Kidney capillary endothelial cell (primary cell): Measurements from ENCODE around the gene RPRD2.
"Not testable (repeated sequence)": the region's sequence is repeated elsewhere in the genome, so short reads cannot be mapped to it uniquely, and the experiment has no call there.

ENCODE experiments used
- DNase-seq: peaks from one replicate; pipeline ENCODE4 v3.0.0-alpha.2; 2018; ENCODE audit warnings: low spot score

Gene RPRD2

GRCh38 chr1:150363426-150364230, at the start of gene RPRD2:
Gene RPRD2 (plus strand): TSS chr1:150364147. CDS start chr1:150364715, 568 bp downstream.
- peak; percentile 99 for DNase-seq

- not testable (repeated sequence) for DNase-seq
Observed at GRCh38 chr1:150314691-150315090, 49.3 kb upstream of the RPRD2 start.

- peak; percentile 7 for DNase-seq
Observed at GRCh38 chr1:150320667-150320978, 43.3 kb upstream of the RPRD2 start.

DNA sequence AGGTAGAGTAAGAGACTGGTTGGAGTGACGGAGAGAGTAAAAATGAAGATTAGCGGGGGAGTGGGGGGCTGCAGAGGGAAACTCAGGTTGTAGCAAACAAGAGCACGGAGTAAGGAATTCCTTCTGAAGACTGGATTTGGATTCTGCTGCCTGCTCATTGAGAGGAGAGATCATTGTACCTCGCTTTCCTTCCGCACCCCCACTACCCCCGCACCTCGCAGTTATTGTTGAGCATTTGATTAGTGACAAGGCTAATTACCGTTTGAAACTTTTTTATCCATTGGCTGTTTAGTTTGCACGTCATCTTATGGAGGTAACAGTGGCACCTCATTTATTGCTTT, 42.2 kb upstream of the RPRD2 start:
- DNase-seq, result peak; percentile 1

DNA sequence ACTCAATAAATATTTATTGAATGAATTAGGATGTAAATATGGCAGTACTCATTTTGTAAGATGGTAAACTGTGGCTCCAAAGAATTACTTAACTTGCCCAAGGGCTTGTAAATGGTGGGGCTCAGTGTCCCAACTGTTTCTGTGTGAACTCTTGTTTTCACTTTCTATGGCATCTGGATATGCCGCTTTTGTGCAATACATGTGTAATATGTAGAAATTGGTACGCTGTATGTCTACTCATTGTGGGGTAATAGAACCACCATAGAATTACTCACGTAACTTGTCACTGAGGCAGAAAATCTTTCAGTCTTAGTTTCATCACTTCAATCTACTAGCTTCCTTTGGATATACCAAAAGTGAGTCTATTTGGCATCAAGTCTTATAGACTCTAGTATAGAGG, 41.6 kb upstream of the RPRD2 start:
- no peak for DNase-seq

DNA sequence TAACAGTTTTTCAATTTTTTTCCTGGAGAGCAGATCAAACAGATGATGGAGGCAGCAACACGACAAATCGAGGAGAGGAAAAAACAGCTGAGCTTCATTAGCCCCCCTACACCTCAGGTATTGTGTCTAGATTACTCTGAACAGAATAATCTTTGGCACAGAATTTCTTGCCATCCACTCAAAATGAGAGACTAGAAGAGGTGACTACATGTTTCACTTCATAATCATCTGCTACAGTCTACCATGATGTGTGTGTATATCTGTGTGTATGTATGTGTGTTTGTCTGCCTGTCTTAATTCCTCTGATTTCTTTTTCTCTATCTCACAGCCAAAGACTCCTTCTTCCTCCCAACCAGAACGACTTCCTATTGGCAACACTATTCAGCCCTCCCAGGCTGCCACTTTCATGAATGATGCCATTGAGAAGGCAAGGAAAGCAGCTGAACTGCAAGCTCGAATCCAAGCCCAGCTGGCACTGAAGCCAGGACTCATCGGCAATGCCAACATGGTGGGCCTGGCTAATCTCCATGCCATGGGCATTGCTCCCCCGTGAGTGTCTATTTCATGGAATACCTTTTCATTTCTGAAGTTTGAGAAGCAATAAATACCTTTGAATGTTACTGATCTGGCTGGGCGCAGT, 31.2 kb upstream of the RPRD2 start:
- no peak for DNase-seq

DNA sequence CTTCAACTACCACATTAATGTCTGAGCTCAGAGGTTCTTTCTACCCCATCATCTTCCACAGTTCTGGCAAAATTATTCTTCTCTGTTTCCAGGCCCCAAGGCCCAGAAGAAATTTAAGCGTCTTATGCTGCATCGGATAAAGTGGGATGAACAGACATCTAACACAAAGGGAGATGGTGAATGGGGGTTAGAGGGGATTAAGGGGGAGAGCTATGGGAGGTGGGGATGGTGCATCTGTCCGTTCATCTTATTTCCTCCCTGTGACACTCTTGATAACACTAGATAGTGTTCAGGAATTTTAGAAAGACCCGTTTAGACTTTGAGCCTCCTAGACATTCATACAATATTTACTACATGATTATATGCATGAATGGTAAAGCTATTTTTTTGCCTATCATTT, 17.6 kb upstream of the RPRD2 start:
- DNase-seq, result no peak

DNA sequence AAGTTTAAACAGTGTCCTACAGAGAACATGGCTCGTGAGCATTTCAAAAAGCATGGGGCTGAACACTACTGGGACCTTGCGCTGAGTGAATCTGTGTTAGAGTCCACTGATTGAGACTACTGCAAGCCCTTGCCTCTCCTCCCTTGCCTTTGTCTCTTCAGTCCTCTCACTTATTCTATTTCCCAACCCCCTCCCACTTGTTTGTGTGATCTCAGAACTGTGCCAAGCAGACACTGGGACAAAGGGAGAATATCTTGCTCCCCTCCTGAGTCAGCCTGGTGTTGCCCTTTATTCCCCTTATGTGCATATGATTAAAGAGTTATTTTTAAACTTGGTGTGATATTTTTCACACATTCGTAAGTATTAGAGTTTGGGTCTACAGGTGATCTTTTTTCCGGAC, 11.1 kb upstream of the RPRD2 start:
- DNase-seq, result no peak

GRCh38 chr1:150362721-150363425, 1.1 kb upstream of the RPRD2 start:
- peak; percentile 3 for DNase-seq

DNA sequence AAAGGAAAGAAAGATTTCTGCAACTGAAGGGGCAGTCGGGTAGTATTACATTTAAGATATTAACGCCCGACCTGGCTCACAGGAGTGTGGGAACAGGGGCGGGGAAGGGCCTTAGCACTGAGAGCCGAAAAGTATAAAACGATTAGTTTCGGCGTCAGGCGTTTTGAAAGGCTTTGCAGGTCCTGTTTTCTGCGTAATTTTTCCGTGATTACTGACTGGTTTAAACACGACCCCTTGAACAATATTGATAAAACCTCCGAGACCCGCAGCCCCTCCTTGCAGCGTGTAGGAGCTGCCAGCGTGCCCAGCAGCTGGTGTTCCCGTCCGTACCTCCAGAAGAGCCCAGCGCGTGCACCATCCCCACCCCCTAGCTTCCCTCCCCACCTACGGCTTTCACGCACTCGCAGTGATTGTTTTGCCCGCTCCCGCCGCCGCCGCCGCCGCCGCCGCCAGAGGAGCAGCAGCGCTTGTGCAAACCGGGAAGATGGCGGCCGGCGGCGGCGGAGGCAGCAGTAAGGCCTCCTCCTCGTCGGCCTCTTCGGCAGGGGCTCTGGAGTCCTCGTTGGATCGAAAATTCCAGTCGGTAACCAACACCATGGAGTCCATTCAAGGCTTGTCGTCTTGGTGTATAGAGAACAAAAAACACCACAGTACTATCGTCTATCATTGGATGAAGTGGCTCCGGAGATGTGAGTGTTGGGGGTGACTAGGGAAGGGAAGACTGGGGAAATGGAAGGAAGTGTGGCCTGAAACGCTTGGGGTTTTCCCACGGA, 470 bp downstream of the RPRD2 start:
- peak; percentile 58 for DNase-seq

DNA sequence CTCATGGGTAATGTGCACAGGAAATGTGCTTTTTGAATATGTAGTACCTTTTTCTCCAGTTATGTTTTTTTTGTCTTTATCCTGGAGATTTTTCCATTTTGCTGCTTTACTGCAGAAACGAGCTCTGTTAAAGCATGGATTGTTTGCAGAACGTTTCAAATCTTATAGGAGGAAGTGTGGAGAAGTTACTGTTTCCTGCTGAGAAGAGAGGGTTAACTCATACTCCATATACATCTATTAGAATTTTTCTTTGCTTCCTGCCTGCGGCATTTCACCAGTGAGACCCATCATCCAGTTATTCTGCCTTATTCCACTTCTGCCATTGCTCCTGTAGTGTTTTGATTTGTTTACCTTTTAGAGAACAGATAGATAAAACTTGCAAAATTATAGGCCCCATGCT, 2.0 kb downstream of the RPRD2 start:
- peak; percentile 26 for DNase-seq

- DNase-seq, result peak; percentile 16
Observed at GRCh38 chr1:150366416-150367296, 2.7 kb downstream of the RPRD2 start.

DNA sequence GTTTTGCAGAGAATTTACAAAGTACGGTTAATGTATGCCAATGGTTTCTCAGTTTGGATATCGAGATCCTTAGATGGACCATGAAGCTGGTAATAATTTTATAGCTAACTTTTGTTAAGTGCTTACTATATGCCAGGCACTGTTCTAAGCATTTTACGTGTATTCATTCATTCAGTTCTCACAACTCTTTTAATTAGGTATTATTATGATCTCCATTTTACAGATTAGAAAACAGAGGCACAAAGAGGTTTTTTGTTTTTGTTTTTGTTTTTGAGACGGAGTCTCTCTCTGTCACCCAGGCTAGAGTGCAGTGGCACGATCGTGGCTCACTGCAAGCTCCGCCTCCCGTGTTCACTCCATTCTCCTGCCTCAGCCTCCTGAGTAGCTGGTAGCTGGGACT, 7.2 kb downstream of the RPRD2 start:
- no peak for DNase-seq

DNA sequence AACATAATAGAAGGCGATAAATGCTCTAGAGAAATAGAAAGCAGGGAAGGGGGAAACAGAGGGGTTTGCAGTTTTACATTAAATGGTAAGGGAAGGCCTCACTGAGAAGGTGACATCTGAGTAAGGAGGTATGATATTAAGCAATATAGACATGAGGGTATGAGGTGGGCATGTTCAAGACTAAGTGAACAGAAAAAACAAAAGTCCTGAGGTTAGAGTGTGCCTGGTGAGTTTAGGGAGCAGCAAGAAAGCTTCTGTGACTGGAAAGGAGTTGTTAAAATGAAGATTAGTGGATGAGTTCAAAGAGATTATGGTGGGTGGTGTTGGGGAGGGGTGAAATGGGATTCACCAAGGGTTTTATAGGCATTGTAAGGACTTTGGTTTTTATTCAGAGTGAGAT, 8.6 kb downstream of the RPRD2 start:
- DNase-seq, result no peak

- DNase-seq, result no peak
Observed at GRCh38 chr1:150376110-150376509, 12.2 kb downstream of the RPRD2 start.

DNA sequence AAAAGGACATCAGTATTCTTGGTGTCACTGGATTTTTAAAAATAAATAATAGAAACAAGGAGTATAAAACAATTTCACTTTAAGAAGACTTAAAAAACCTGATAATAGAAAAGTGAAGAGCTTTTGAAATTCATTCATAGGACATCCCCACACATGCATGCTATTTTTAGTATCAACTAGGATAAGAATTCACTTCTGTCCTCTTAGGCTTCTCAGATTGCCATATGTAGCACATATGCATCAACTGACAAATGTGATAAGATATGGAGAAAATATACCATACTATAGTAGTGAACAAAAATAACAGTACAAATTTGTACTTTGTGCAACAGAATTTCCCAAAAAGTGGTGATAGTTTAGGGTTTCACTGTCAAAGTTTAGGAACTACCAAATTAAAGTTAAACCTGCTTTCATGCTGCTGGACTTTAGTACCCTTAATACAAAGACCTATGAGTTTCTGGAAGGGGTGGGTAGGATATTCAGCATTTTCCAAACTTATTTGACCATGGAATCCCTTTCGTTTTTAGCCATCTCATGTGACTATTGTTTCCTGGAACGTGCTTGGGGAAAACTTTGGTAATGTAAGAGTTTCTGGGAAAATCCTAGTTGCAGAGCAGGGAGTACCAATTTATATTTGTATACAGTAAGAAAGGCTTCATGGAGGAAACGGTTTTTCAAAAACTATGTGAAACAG, 19.8 kb downstream of the RPRD2 start:
- no peak for DNase-seq

DNA sequence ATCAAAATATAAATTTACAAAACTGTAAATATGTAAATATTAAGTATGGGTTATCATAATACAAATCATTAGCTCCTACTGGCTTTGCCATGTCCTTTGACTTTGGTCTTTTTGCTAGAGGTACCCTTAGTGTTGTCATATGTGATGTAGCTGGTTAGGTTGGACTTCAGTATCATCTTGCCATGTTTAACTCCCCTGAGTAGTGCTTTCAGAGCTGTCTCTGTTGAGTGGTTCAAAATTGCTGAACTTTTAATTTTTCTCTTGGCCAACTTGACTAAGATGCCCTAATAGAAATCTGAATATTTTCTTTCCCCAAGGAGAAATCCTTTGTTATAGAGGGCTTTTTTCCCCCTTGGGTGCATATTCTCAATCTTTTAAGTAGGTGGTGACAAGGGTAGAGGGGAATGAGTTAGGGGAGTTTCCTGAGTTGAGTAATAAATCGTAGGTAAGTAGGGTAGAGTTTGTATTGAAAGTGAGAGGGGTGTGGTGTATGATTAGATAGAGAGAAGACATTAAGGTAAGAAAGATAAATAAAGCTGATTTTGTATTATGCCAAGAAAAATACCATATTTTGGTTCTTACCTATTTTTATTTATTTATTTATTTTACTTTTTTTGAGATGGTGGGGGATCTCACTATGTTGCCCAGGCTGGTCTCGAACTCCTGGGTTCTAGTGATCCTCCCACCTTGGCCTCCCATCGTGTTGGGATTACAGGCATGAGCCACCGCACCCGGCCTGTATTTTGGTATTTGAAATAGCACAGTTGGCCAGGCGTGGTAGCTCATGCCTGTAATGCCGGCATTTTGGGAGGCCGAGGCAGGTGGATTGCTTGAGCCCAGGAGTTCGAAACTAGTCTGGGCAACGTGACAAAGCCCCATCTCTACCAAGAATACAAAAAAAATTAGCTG, 21.8 kb downstream of the RPRD2 start:
- DNase-seq, result no peak

GRCh38 chr1:150386592-150386991, 22.6 kb downstream of the RPRD2 start:
- DNase-seq, result no peak

DNA sequence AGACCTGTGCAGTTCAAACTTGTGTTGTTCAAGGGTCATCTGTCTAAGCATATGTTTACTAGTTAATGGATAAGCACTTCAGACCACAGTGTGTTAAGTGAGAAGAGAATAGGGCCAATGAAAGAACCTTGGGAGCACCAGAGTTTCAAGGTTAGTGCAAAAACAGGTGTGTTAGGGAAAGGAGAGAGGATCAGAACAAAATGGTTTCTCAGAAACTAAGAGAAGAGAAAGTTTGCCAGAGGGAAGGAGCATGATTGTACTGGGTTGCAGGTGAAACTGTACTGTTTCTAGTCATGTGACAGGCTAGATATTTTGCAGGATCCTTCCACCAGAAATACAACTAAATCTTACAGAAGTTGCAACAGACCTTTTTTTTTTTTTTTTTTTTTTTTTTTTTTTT, 23.3 kb downstream of the RPRD2 start:
- DNase-seq, result no peak

GRCh38 chr1:150388241-150388640, 24.3 kb downstream of the RPRD2 start:
- DNase-seq, result no peak
